Measurements from ENCODE around the gene HUWE1.

Gene HUWE1

DNA sequence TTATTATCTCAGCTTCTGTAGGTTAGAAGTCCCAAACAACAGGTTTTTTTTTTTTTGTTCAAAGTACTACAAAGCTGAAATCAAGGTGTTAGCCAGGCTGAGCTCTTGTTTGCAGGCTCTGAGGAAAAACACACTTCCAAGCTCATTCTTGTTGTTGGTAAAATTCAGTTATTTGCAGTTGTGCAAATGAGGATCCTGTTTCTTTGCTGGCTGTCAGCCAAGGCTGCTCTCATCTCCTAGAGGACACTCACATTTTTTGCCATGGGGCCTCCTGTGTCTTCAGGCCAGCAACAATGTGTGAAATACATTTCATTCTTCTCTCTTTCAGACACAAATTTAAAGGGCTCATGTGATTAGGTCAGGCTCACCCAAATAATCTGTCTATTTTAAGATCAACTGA is 192.1 kb downstream of the HUWE1 start:
- no peak for DNase-seq

DNA sequence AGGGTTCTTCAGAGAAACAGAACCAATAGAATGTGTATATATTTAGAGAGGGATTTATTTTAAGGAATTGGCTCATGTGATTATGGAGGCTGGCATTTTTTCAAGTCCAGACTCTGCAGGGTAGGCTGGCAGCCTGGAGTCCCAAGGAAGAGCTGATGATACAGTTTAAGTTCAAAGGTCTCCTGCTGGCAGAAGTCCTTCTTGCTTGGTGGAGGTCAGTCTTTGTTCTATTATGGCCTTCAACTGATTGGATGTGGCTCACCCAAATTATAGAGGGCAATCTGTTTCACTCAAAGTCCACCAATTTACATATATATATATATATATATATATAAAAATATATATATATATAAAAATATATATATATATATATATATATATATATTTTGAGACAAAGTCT is 200.2 kb downstream of the HUWE1 start:
- DNase-seq: no peak

DNA sequence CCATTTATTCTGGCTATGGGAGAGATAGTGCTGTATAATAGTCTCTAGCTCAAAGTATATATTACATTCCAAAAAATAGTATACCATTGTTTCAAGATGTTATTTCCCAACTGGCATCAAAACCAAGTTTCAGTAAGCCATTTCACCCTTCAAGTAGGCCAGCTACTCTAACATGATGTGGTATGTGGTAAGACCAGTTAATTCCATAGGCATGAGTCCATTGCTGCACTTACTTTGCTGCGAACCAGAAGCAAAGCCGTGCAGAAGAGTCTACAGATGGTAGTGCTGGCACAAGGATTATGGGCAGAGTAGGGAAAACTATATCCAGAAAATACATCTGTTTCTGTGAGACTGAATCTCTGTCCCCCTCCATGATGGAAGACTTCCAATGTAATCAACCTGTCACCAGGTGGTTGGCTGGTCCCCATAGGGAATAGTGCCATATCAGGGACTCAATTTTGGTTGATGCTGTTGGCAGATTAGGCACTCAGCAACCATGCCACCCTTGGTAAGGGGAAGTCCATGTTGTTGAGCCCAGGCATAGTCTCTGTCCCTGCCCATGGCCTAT is 202.6 kb downstream of the HUWE1 start:
- DNase-seq: no peak

DNA sequence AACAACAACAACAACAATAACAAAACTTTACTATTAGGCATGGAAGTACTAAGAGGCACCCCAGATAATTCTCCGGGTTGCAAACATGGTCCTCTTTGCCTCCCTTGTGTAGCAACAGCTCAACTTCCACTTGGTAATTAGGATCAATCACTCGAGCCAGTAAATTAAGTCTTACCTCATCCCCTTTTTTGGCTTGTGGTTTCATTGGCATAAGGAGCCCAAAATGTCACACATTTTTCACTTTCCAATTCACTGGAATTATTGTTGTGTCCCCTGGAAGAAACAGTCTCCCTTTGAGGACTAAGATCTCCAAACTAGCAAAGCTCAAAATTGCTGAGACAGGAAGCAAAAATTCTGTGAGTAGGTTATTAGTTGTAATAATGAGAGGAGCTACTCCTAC is 203.1 kb downstream of the HUWE1 start:
- no peak for DNase-seq

Data from NCI-H1436 treated with DMSO at 0.1 percent for 48 hours (cell line).